Measurements from ENCODE around the gene HPCAL1.

DNA sequence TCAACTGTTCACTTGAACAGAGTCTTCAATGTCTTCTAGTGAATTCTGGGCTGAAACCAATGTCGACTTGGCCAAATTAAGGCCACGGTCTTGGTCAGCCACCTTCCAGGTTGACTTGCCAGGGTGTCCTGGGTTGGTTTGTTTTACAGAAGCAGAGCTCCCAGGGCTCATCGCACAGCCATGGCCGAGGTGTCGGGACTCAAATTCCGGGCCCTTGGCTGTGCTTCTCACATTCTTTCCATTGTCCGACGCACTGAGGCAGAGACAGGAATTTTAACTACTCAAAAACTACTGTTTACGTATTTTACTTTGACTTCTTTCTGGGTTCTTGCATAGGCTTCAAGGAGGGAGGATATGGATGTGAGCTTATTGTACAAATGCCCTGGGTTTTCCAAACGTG lies 51.7 kb downstream of the HPCAL1 start:
- TF ChIP-seq POLR2AphosphoS5 (IDR thresholded peaks at IDR 0.05) (no peak), POLR2A (IDR thresholded peaks at IDR 0.05) (no peak)
- TF ChIP-seq, protein P1, sequence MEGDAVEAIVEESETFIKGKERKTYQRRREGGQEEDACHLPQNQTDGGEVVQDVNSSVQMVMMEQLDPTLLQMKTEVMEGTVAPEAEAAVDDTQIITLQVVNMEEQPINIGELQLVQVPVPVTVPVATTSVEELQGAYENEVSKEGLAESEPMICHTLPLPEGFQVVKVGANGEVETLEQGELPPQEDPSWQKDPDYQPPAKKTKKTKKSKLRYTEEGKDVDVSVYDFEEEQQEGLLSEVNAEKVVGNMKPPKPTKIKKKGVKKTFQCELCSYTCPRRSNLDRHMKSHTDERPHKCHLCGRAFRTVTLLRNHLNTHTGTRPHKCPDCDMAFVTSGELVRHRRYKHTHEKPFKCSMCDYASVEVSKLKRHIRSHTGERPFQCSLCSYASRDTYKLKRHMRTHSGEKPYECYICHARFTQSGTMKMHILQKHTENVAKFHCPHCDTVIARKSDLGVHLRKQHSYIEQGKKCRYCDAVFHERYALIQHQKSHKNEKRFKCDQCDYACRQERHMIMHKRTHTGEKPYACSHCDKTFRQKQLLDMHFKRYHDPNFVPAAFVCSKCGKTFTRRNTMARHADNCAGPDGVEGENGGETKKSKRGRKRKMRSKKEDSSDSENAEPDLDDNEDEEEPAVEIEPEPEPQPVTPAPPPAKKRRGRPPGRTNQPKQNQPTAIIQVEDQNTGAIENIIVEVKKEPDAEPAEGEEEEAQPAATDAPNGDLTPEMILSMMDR (IDR thresholded peaks at IDR 0.05), result no peak

Measured in prostate gland (tissue), 2 donors.